T-helper 1 cell treated with Interleukin-12 subunit alpha and Interleukin-12 subunit beta and Interleukin-4 antibody, amounts not matched to agents 30 μg/mL and 1 μg/mL, for 36 hours (primary cell): ENCODE measurements around the gene ZBTB12.

ENCODE experiments used
- H3K27ac Mint-ChIP-seq: one replicate; pipeline ENCODE4 v1.8.0; 2021; ENCODE audit warnings: mild to moderate bottlenecking, mixed read lengths
- H3K27me3 Mint-ChIP-seq: one replicate; pipeline ENCODE4 v1.8.0; 2021; ENCODE audit warnings: low read depth, mixed read lengths
- H3K36me3 Mint-ChIP-seq: one replicate; pipeline ENCODE4 v1.8.0; 2021; ENCODE audit warnings: low read depth, mixed read lengths
- H3K4me1 Mint-ChIP-seq: one replicate; pipeline ENCODE4 v1.8.0; 2021; ENCODE audit warnings: low read depth, mixed read lengths
- H3K4me3 Mint-ChIP-seq: one replicate; pipeline ENCODE4 v1.8.0; 2021; ENCODE audit warnings: mild to moderate bottlenecking, moderate library complexity, mixed read lengths
- H3K9me3 Mint-ChIP-seq: one replicate; pipeline ENCODE4 v1.8.0; 2021; ENCODE audit warnings: mixed read lengths

The ZBTB12 gene

DNA sequence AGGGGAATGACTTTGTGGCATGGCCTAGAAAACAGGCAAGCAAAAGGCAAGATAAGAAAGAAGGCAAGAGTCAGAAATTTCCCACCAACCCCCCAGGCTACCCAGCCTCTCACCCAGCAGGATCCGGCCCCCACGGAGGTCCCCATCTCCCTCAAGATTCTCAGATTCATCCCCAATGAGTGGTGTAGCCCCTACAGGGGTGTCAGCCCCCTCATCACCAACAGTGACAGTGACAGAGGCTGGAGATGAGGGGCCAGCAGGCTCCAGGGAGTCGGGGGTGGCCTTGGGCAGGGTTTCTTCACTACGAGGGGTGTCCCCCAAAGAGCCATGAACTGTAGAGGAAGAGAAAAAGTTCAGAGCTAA, 5.4 kb downstream of the ZBTB12 start:
- Mint-ChIP-seq H3K27me3 (no peaks in the 10 kb centered on the region), H3K4me3 (peak overlapping the region; percentile 77), H3K27ac (peak overlapping the region; percentile 68)

DNA sequence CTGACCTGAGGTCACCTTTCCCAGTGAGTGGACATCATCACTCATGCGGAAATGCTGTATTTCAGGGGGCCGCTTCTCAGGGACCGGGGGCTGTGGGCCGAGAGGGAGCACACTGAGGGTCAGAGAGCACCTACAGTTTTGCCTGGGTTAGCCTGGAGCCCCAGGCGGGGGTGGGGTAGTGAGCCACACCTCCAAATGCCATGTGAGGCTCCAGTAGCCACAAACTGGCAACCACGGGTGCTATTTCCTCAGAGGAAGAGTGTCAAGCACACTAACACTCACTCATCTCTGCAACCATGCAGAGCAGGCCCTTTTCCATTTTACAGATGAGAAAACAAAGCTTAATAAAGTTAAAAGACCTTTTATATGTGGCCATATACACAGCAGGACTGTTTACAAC, 9.1 kb downstream of the ZBTB12 start:
- Mint-ChIP-seq H3K4me3 (no peak overlapping the region), H3K36me3 (peaks cover 23% of the 10 kb centered on the region), H3K27me3 (no peaks in the 10 kb centered on the region), H3K4me1 (peaks cover 11% of the 10 kb centered on the region), H3K27ac (no peak overlapping the region), H3K9me3 (no peaks in the 10 kb centered on the region)

More for the DNA sequence above, 5.4 kb downstream of the ZBTB12 start:
- Mint-ChIP-seq H3K9me3 (no peaks in the 10 kb centered on the region), H3K4me1 (peaks cover 23% of the 10 kb centered on the region), H3K36me3 (peaks cover 17% of the 10 kb centered on the region)

DNA sequence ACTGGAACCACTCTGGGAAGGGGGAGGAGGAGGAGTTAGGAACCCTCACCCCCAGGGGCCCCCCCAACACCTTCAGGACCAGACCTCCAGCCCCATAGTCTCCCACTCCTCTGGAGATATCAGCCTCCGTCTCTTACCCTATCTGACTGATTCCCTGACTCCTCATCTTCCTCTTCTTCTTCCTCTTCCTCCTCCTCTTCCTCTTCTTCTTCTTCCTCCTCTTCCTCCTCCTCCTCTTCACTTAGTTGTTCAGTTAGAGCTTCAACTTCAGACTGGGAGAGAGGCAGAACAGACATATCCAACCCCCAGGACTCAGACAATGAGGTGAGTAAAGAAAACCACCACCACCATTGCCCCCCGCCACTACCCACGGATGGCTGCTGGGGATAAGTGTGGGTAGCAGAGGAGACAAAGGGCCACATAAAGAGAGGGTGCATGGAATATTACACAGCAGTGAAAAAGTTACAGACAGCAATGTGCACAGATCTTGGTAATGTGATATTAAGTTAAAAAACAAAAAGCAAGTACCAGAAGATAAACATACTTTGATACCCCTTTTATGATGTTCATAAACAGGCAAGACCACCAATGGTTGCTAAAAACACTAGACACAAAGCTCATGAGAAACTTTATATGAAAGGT, 12.4 kb downstream of the ZBTB12 start:
- Mint-ChIP-seq H3K36me3 (peaks cover 22% of the 10 kb centered on the region), H3K9me3 (no peaks in the 10 kb centered on the region), H3K4me1 (no peaks in the 10 kb centered on the region), H3K4me3 (no peak overlapping the region), H3K27ac (no peak overlapping the region), H3K27me3 (no peaks in the 10 kb centered on the region)

DNA sequence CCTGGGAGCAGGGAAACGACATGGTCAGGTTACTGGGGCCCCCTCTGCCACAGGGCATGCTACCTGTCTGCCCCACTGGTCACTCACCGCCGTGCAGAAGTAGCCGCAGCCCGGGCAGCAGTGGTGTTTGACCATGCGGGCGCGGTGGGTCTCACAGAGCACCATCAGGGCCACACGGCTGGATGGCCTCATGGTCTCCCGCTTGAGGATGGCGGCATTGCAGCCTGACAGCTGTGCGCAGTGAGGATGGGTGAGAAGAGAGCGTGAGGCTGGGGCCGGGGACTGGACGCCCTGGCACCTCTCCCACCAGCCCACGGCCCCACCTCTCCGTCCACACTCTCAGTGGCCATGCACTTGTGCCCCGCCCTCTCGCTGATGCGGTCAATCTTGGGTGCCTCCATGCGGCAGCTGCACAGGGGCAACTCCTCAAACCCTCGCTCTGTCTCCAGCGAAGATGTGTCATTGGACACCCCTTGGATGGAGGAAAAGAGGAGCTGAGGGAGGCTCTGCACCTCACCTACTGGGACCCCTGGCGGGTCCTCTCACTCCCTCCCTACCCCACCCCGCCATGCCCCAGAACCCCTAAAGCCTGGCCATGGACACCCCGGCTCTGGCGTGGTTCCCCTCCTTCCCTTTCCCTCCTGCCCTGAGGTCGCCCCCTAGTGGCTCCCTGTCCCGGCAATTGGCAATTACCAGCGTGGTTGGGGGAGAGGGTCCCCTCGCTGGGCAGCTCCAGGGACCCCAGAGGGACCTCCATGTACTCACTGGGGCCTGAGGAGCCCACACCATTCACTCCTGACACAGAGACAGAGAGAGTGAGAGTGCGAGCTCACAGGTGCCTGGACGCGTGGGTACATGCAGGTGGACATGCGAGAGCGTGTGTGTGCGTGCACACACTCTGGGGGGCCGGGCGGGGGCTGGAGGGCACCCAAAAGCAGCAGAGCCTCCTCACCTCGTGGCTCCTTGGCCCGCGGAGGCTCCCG, 13.3 kb downstream of the ZBTB12 start:
- Mint-ChIP-seq H3K4me3 (no peak overlapping the region), H3K36me3 (peaks cover 25% of the 10 kb centered on the region), H3K27me3 (no peaks in the 10 kb centered on the region), H3K27ac (no peak overlapping the region), H3K4me1 (no peaks in the 10 kb centered on the region), H3K9me3 (no peaks in the 10 kb centered on the region)

DNA sequence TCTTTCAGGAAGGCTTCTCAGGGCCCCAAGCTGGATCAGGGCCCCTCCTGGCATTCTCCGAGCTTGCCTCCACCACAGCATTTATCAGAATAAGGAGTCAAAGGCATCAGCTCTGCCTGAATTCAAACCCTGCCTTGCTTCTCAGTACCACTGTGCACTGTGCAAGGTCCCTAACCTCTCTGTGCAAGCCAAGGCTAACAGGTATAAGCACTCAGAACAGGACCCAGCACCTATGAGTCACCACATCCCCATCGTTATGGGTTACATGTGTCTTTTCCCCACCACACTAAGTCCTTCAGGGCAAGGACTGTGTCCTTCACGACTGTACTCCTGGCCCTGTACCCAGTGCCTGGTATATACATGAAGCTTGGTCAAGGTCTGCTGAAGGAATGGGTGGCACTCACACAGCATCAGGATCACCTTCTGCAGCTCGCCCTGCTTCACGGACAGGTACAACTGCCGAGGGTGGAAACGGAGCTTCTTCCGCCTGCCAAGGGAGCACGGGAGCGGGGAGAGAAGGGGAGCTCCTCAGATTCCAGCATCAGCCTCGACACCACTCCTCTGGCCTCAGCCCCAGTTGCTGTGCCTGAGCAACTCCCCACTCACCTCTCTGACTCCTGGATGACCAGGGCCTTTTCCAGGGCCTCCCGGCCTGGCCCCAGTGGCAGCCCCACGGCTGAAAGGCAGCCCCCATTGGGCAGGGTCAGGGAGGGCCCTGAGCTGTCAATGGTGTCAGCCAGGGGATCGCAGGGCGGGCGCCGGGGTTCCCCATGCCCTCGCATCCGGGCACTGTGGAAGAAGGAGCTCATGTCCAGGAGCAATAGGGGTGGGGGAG, 14.5 kb downstream of the ZBTB12 start:
- Mint-ChIP-seq H3K9me3 (no peaks in the 10 kb centered on the region), H3K36me3 (peaks cover 26% of the 10 kb centered on the region), H3K4me3 (no peak overlapping the region), H3K27ac (no peak overlapping the region), H3K4me1 (no peaks in the 10 kb centered on the region), H3K27me3 (no peaks in the 10 kb centered on the region)

DNA sequence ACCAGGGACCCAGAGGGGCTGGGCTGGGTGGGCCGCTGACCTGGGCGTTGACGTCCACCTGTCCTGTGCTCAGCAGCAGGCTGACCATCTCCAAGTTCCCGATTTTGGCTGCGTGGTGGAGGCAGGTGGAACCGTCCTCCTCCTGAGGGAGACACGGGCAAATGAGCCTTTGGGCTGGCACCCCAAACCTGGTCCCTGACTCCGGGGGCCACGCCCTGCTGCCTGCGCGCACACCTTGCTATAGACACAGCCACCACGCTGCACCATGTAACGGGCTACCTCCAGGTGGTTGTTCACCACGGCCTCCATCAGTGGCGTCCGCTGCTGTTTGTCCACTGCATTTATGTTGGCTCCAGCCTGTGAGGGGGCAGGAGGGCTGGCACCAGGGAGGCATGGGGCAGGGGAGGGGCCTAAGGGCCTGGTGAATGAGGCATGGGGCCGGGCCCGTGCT, 15.3 kb downstream of the ZBTB12 start:
- H3K9me3 Mint-ChIP-seq: no peaks in the 10 kb centered on the region
- H3K36me3 Mint-ChIP-seq: peaks cover 26% of the 10 kb centered on the region
- H3K4me3 Mint-ChIP-seq: no peak overlapping the region
- no peaks in the 10 kb centered on the region for H3K27me3 Mint-ChIP-seq
- no peaks in the 10 kb centered on the region for H3K4me1 Mint-ChIP-seq
- H3K27ac Mint-ChIP-seq: no peak overlapping the region

DNA sequence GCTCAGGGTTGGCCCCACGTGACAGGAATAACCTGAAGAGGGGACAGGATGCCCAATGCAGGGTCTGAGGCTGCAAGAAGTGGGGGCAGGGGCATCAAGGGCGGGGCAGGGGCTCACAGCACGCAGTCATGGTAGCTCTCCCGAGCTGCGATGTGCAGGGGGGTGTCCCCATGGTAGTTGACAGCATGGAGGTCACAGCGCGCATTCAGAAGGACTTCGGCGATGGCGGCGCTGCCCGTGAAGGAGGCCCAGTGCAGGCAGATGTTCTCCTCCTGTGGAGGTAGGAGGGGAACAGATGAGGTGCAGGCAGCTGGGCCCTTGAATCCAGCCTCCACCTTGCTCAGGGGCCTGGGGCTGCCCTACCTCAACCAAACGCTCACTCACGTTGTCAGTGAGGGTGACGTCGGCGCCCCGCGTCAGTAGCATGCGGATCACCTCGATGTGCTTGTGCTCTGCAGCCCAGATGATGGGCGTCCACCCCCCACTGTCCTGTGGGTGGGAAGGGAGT, 17.3 kb downstream of the ZBTB12 start:
- Mint-ChIP-seq H3K4me3 (no peak overlapping the region), H3K9me3 (no peaks in the 10 kb centered on the region), H3K27ac (no peak overlapping the region), H3K4me1 (no peaks in the 10 kb centered on the region), H3K27me3 (no peaks in the 10 kb centered on the region), H3K36me3 (peaks cover 36% of the 10 kb centered on the region)

DNA sequence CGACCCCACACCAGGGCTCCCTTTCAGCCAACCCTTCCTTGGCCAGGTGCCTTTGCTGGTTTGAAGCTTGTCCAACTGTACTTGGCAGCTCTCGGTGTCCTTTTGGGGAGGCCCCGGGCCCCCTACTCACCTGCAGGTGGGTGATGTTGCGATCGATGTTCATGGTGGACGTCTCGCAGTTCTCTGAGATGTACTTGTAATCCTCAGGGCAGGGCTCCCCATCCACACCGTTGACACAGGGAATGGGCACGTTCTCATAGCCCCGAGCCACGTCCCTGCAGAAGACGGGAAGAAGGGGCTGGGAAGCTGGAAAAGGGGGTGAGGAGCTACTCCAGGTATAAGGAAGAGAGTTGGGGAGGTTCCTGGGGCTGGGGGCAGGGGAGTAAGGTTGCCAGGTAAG, 18.2 kb downstream of the ZBTB12 start:
- H3K27me3 Mint-ChIP-seq: no peaks in the 10 kb centered on the region
- H3K36me3 Mint-ChIP-seq: peaks cover 35% of the 10 kb centered on the region
- no peak overlapping the region for H3K4me3 Mint-ChIP-seq
- H3K4me1 Mint-ChIP-seq: no peaks in the 10 kb centered on the region
- H3K9me3 Mint-ChIP-seq: no peaks in the 10 kb centered on the region
- no peak overlapping the region for H3K27ac Mint-ChIP-seq

DNA sequence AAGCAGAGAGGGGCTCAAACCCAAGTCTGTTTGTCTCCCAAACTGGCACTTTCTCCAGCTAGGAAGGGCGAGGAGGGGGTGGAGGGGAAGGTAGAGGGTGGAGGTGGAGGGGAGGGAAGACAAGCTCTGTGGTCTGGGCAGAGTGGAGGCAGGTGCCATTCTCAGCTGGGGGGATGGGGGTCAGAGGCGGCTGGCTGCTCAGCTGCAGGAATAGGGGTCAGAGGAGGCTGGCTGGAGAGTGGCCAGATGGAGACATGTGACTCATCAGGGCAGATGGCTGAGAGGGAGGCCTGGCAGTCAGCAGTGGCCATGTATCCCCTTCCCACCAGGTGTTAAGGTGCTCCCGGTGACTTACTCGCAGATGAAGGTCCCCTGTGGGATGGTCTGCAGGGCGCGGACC, 19.5 kb downstream of the ZBTB12 start:
- peaks cover 33% of the 10 kb centered on the region for H3K36me3 Mint-ChIP-seq

DNA sequence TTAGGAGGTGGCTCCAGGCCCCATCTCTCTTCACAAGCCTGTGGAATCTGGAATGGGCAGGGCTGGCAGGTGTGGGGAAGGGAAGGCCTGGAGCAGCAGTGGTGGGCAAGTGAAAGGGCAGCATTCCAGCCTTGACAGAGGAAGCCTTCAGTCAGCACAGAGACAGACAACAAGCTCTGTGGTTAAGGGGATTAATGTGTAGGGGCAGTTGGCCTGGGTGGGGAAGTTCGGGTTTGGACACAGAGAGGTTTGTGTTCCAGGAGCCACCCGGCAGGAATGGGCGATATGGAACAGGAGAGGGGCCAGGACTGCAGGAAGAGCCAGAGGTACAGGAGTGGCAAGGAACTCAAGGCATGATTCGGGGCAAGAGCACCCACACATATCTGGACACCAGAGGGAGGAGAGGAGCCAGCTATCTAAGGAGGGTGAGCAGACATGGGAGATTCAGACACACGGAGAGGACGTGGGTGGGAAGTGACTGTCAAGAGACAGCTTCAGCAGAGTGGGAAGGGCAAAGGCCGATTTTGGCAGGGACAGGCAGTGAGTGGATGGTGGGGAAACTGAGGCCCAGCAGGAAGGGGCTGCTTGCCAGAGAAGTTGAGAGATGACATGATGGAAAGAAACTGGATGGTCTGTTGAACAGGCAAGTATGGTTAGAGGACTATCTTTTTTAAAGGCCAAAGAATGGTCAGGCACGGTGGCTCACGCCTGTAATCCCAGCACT, 20.6 kb downstream of the ZBTB12 start:
- H3K9me3 Mint-ChIP-seq: no peaks in the 10 kb centered on the region
- no peak overlapping the region for H3K4me3 Mint-ChIP-seq
- H3K27me3 Mint-ChIP-seq: no peaks in the 10 kb centered on the region
- peaks cover 33% of the 10 kb centered on the region for H3K36me3 Mint-ChIP-seq
- H3K27ac Mint-ChIP-seq: no peak overlapping the region
- no peaks in the 10 kb centered on the region for H3K4me1 Mint-ChIP-seq

More for the DNA sequence above, 19.5 kb downstream of the ZBTB12 start:
- Mint-ChIP-seq H3K4me3 (no peak overlapping the region), H3K9me3 (no peaks in the 10 kb centered on the region), H3K4me1 (no peaks in the 10 kb centered on the region), H3K27ac (no peak overlapping the region), H3K27me3 (no peaks in the 10 kb centered on the region)

DNA sequence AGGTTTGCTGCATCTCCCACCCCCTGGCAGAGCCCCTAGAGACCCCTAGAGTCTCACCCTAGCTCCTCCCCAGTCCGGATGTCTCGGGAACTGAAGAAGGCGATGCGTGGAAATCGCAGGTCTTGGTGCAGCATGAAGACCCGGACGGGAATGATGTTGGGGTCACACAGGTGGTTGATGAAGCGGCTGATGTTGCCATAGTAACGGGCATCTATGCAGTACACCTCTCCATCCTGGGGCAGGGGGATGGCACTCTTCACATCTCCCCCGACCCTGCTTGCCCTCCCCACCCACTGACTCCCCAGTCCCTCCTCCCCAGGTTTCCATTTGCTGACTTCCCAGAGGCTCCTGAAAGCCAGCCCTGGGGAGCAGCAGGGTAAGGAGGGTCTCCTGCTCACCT, 21.3 kb downstream of the ZBTB12 start:
- no peaks in the 10 kb centered on the region for H3K9me3 Mint-ChIP-seq
- H3K4me1 Mint-ChIP-seq: peaks cover 2% of the 10 kb centered on the region
- no peak overlapping the region for H3K27ac Mint-ChIP-seq
- H3K4me3 Mint-ChIP-seq: no peak overlapping the region
- no peaks in the 10 kb centered on the region for H3K27me3 Mint-ChIP-seq
- peaks cover 29% of the 10 kb centered on the region for H3K36me3 Mint-ChIP-seq

DNA sequence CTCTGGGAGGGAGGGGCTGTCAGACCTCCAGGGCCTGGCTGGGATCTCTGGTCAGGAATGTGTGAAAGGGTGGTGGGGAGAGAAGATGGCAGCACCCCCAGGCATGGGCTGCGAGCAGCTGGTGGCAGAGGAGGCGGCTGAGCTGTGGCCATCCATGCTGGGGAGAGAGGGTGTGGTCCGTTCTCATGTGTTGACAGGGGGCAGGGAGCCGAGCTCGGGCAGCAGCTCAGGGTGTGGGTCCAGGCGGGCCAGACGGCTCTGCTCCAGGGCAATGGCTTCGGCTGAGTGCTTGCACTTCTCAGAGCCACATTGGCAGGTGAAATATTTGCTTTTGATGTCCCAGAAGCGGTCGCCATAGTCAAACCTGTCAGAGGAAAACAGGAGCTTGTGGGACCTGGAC, 22.0 kb downstream of the ZBTB12 start:
- no peaks in the 10 kb centered on the region for H3K9me3 Mint-ChIP-seq
- H3K36me3 Mint-ChIP-seq: peaks cover 29% of the 10 kb centered on the region
- peaks cover 2% of the 10 kb centered on the region for H3K4me1 Mint-ChIP-seq
- no peak overlapping the region for H3K4me3 Mint-ChIP-seq
- H3K27ac Mint-ChIP-seq: no peak overlapping the region
- no peaks in the 10 kb centered on the region for H3K27me3 Mint-ChIP-seq

DNA sequence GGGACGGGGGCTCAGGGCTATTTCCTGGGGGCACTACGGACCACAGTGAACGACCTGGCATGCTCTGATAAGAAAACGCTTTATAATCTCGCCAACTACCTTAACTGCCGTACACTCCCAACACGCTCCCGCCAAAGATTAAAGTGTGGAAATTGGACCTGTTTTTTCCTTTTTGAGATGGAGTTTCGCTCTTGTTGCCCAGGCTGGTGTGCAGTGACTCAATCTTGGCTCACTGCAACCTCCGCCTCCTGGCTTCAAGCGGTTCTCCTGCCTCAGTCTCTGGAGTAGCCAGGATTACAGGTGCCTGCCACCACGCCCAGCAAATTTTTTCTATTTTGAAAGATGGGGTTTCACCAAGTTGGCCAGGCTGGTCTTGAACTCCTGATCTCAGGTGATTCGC, 22.7 kb downstream of the ZBTB12 start:
- Mint-ChIP-seq H3K27ac (no peak overlapping the region), H3K4me3 (no peak overlapping the region), H3K27me3 (no peaks in the 10 kb centered on the region), H3K4me1 (peaks cover 2% of the 10 kb centered on the region), H3K36me3 (peaks cover 29% of the 10 kb centered on the region), H3K9me3 (no peaks in the 10 kb centered on the region)

DNA sequence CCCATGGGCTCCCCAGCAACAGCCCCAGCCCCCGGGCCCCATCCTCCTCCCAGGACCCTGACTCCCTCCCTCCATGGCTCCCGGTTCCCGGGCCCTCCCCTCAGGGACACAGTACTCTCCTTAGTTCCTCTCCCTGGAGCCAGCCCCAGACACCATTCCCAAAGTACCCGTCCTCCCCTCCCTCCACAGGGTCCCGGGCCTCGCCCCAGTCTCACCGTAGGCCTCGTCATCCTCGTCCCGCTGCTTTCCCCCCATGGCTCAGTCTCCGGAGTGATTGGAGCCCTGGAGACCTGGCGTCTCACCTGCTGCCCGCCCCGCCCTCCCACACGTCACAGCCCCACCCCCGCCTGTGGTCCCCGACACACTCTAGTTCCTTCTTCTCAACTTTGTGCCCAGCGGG, 23.2 kb downstream of the ZBTB12 start, which contains the start of gene SLC44A4:
SLC44A4 (minus strand) TSS at position 272 of the 400 bp plus-strand sequence; CDS start at position 255, 17 bp downstream.
- no peaks in the 10 kb centered on the region for H3K9me3 Mint-ChIP-seq
- H3K27me3 Mint-ChIP-seq: no peaks in the 10 kb centered on the region
- H3K4me3 Mint-ChIP-seq: no peak within 1 kb of the TSS
- H3K36me3 Mint-ChIP-seq: peaks cover 27% of the 10 kb centered on the region
- H3K27ac Mint-ChIP-seq: no peak within 1 kb of the TSS
- H3K4me1 Mint-ChIP-seq: peaks cover 2% of the 10 kb centered on the region
